T-helper 9 cell (primary cell): ENCODE measurements around the gene COL2A1.
A peak's percentile ranks its signal among the peaks of the same experiment; 100 is the strongest.

Experiments
- DNase-seq: peaks from one replicate; pipeline ENCODE4 v3.0.0-alpha.2; 2020

COL2A1 gene

DNA sequence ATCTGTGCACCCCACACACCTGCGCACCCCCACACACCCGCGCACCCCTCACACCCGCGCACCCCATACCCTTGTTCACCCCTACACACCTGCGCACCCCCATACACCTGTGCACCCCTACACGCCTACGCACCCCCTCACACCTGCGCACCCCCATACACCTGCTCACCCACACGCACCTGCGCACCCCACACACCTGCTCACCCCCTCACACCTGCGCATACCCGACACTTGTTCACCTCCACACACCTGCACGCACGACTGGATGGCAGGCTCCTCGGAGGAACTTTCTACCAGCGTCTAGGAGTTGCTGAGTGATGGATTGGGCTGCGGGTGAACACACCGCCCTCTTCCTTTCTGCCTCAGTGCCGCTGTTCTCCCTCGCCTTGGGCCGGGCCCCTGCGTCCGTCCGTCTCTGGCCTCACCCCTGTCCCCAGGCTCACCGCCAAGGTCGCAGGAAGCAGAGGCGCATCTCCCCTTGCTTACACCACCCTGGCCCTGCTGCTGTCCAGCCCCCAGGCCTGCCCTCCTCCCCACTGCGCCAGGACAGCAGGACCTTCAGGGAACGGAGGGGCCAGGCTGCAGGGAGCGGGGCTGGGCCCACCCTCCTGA is 61.6 kb downstream of the COL2A1 start:
- DNase-seq, result no peak

DNA sequence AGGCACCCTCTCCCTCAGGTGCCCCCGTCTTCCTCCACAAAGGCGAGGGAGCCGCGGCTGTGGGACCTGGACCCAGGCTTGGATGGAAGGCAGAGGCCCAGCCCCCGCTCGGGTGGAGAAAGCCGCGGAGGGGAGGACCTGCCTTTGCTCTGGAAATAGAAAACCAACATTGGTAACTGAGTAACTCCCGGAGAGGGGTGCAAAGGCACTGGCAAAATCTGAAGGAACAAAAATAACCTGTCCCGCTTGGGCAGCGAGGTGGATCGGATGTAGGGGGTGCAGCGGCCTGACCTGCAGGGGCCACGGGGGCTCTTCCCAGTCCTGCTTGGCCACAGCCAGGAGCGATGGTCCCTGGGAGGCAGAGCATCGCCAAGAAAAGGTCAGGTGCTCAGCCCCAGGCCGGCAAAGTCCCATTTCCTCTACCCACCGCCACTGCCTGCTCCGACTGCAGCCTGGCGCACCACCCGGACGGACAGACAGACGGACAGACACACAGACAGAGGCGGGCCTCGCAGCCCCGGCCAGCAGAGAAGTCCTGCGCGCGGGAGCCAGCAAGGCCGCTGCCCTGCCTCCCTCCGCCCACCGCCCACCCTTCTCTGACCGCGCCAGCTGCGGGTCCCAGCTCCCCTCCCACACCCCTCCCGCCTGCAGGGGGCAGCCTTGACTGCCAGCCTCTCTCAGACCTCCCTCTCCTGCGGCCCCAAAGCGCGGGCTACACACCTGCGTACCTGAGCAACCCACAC is 62.2 kb downstream of the COL2A1 start:
- DNase-seq, result peak; percentile 34

DNA sequence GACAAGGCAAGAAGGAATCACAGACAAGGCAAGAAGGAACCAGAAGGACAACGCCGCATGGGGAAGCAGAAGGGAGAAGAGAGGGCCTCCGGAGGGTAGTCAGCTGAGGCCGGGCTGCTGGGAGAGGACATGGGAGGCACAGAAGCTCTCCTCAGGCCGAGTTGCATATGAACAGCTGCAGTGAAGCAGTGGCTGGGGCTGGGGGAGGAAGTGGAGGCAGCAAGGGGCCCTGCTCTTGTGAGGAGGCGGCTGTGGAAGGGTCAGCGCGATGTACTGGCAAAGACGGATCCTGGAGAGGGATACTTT is 62.8 kb downstream of the COL2A1 start:
- DNase-seq, result no peak

DNA sequence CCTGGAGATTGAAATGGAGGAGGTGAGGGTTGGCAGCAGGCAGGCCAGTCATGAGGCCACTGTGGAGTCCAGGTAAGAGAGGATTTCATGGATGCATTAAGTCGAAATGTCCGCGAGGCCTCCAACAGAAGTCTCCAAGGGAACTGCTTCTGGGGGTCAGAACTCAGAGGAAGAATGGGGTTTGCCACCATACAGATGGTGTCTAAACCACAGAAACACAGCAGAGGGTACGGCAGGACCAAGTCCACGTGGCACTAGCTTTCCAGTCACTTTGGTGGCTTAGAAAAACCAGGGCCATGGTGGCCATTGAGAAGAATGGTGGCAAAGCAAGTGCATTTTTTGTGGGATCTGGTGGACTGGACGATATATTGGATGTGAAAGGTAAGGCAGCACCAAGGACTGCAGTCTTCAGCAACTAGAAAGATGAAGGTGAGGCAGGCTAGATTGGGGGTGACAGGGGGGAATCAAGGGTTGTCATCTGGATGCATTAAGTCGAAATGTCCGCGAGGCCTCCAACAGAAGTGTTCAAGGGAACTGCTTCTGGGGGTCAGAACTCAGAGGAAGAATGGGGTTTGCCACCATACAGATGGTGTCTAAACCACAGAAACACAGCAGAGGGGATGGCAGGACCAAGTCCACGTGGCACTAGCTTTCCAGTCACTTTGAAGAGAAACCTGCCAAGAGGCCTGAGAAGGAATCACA is 63.4 kb downstream of the COL2A1 start:
- no peak for DNase-seq

DNA sequence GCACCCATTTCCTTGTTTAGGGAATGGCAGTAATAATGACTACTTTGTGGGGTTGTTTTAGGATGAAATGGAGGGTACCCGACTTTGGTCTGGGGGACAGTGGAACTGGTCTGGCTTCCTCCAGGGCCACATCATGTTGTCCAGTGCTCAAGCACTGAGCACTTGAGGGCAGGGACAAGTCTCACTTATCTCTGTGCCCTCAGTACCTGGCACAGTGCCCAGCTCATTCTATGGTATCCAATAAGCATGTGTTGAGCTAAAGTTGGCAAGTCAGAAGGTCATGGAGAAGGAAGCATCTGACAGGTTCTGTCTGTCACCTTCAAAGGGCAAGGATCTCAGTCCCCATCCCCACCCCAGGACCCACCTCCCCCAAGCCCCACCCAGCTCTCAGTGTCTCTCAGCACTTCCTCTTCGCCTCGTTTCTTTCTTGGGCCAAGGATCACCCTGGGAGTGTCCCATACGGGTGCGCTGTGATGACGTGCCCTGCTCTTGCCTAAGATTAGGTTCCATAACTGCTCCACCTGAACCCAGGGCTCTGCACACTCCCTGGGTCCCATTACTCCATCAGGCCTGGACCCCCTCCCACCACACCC is 65.2 kb downstream of the COL2A1 start:
- DNase-seq, result no peak

DNA sequence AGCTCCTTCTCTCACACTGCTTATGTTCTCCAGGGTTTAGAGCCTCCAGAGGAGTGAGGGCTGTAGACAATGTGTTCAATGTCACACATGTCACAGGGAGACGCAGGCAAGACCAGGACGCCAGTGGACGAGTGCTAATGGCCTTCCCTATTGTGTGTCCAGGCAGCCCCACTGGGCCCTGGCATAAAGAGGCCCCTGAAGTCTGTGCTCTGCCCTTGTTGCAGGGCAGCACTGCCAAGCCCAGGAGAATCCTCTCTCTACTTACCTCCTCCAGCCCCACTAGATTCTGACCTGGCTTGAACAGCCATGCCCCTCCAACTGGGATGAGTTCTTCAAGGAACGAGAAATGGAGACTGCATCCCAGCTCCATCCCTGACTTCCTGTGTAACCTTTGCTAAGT is 65.7 kb downstream of the COL2A1 start:
- DNase-seq, result no peak

DNA sequence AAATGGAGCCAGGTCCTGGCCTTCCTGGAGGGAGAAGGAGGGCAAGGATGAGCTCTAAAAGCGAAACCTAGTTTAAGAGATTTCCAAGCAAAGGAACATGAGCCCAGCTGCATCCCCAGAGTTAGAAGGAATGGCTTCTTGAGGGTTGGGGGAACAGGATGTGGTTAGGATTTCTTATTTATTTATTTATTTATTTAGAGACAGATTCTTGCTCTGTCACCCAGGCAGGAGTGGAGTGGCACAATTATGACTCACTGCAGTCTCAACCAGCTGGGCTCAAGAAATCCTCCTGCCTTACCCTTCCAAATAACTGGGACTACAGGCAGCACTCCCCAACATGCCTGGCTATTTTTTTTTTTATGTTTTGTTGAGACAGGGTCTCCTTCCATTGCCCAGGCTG is 66.2 kb downstream of the COL2A1 start:
- no peak for DNase-seq

DNA sequence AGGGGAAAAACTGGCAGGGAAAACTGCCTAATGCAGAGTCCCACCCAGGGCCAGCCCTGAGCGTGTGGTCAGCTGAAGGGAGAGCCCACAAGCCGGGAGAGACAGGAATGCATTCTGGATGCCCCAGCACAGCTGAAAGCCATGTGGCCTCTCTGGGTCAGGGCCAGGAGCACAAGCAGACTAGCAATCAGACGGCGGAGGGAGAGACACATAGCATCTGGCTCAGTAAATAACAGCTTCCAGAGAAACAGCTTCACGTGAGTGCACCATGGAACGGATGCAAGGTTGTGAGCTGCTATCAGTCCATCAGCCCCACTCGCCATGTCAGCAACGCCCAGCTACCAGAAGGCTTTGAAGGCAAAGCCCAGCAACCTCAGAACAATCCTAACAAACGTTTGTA is 69.1 kb downstream of the COL2A1 start:
- DNase-seq, result no peak

DNA sequence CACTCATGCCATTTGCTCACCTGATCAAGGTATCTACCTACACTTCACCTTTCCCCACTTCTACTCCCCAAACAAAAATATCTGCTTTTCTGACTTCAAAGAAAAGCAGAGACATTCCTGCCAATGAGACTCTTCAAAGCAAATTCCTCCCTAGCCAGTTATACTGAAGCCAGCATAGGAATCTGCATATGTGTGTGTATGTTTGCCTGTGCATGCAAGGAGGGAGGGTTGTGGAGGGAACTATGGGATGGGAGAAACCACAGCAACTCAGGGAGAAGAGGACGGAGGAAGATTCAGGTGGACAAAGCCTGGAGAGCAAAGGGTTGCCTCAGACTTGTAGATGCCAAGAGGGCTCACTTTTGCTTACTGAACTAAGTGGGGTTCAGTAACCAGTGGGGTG is 73.1 kb downstream of the COL2A1 start:
- DNase-seq, result no peak

DNA sequence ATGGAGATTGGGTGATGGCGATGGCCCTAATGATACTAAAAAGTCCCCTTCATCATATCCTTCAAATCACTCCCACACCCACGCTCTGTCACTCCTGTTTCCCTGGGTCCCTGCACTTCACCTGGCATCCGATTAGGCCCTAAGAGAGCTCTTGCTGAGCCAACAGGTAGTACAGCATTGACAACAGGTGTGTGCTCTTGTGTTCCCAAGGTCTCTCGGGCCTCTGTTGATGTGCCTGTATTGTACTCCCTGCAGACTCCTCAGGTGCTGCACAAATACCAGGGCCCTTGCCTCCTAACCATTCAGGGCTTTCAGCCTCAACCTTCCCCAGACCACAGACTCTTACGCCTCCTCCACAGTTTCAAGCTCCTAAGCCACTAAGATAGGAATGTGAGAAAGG is 73.6 kb downstream of the COL2A1 start:
- DNase-seq, result no peak

DNA sequence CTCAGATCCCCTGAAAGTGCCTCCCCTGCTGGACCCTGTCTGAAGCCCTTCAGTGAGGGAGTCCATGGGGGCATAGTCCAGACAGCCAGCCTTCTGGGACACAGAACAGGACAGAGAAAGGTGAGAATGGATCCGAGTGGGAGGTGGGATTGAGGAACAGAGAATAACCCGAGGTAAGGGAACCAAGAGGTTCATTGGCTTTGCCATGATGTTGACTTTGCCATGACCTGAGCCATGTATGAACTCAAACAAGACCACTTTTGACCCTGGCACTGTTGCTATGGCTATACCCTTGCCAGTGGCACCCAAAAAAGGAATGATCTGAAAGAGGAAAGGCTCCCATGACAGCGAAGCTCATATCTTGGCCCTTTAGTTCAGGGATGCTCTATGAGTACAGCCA is 76.9 kb downstream of the COL2A1 start:
- DNase-seq, result no peak
